ENCODE measurements around the gene METTL26.
A peak's percentile ranks its signal among the peaks of the same experiment; 100 is the strongest.

Gene METTL26

DNA sequence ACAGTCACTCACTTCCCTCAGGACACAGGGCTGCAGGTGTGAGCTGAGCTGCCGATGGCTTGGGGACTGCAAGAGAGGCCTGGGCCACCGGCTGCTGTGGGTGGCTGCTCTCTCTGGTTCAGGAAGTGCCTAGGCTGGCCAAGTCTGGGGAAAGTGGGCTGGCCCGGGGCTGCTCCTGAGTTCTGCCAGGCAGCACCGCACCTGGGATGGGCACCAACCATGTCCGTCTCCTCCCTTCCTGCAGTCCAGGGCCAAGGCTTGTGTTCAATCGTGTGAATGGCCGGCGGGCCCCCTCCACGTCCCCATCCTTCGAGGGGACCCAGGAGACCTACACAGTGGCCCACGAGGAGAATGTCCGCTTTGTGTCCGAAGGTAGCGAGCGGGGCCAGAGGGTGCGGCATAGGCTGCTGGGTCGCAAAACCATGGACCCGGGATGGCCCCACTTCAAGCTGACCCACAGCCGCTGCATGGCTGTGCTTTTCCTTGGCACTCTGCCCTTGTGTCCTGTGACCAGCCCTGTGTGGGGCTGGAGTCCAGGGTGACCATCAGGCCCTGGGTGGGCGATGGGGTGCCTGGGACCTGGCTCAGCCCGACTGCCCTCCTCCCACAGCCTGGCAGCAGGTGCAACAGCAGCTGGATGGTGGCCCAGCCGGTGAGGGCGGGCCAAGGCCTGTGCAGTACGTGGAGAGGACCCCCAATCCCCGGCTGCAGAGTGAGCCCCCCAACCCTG, 11.2 kb upstream of the METTL26 start:
- no peak for DNase-seq (ENCODE audit: low read depth)
- no peak overlapping the region for H3K4me3 ChIP-seq (ENCODE audit: low read length)

DNA sequence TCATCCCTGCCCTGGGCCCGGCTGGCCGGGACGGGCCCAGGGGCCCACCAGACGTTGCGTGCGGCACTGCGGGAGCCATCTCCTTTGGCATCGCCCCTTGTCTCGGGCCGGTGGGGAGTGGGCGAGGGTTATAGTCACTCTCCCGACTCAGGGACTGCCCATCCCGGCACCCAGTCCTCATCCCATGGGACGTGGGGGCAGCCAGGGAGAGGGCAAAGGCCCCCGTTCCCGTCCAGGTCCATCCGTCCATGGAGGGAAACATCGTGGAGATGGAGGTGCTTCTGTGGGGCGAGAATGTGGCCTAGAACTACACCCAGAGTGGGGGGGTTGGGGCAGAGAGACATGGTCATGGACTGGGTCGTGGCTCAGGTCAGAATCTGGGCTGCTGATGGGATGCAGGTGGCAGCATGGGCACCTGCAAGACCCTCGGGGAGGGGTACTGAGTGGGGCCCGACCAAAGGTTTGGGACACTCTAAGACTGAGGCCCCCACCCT, 10.6 kb upstream of the METTL26 start:
- DNase-seq (ENCODE audit: low read depth), result no peak
- H3K4me3 ChIP-seq (ENCODE audit: low read length), result no peak overlapping the region
- TF ChIP-seq CTCF (conservative IDR thresholded peaks at IDR 0.05; ENCODE audit: low read length), result no peak

More for the DNA sequence above, 11.2 kb upstream of the METTL26 start:
- TF ChIP-seq CTCF (conservative IDR thresholded peaks at IDR 0.05; ENCODE audit: low read length), result no peak

DNA sequence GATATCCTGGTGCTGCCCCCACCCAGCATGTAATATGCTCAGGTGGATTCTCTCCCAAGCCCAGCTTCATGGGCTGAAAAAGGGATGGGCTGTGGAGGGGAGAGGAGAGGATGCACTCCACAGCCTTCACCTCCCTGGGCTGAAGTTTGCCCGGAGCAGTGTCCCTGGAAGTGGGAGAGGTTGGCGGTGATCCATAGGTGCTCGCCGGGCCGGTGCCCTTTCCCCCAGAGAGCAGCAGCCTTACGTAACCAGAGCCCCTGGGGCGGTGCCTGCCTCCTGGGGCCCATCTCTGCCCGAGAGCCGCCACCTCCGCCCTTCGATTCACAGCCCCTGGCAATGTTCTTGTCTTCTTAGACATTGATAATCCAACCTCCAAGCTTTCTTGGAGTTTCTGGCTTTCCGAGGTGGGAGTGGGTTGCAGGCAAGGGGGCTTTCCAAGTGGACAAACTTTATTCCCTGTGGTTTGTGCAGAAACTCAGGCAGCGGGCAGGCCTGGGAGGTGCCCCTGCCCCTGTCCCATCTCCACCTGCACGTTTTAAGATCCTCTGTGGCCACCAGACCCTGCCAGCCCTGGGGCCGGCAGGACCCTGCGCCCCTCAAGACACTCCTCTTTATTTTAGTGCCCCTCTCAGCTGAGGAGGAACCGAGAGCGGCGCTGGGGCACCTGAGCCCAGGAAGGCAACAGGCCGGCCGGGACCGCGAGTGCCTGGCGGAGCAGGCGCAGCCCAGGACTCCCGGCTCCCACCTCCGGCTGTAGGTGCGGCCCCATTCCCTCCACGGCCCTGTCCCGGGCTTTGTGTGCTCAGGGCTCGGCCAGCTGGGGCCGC, 10.0 kb upstream of the METTL26 start:
- H3K4me3 ChIP-seq (ENCODE audit: low read length), result no peak overlapping the region
- DNase-seq (ENCODE audit: low read depth), result no peak
- no peak for TF ChIP-seq CTCF (conservative IDR thresholded peaks at IDR 0.05; ENCODE audit: low read length)

DNA sequence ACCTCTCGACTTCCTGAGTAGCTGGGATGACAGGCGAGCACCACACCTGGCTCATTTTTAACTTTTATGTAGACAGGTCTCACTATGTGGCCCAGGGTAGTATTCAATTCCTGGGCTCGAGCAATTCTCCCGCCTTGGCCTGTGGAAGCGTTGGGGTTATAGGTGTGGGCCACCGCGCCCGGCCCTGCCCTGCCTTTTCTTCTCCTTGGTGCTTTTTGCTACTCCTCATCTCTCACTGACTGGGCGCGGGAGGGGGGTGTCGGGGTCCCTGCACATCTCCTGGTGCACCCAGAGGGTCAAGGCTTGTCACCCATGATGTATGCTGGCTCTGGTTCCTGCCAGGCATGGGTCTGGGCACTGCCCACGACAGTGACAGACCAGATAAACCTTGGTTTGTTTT, 8.5 kb upstream of the METTL26 start:
- no peak overlapping the region for H3K4me3 ChIP-seq (ENCODE audit: low read length)
- no peak for DNase-seq (ENCODE audit: low read depth)
- no peak for TF ChIP-seq CTCF (conservative IDR thresholded peaks at IDR 0.05; ENCODE audit: low read length)

DNA sequence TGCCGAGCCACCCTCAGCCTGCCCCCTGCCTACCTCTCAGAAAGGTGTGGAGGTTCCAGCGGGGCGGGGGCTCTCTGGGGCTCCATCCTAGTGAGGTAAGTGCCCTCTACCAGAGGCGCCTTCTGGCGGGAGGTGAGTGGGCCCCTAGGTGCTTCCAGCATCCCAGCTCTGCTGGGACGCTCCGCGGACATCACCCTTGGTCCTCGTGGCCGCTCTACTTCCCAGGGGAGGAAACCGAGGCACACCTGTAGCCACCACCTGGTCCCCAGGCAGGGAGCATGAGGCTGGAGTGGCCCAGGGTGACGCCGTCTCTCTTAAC, 6.9 kb upstream of the METTL26 start:
- H3K4me3 ChIP-seq (ENCODE audit: low read length), result peak overlapping the region; percentile 77
- TF ChIP-seq CTCF (conservative IDR thresholded peaks at IDR 0.05; ENCODE audit: low read length), result no peak
- no peak for DNase-seq (ENCODE audit: low read depth)

DNA sequence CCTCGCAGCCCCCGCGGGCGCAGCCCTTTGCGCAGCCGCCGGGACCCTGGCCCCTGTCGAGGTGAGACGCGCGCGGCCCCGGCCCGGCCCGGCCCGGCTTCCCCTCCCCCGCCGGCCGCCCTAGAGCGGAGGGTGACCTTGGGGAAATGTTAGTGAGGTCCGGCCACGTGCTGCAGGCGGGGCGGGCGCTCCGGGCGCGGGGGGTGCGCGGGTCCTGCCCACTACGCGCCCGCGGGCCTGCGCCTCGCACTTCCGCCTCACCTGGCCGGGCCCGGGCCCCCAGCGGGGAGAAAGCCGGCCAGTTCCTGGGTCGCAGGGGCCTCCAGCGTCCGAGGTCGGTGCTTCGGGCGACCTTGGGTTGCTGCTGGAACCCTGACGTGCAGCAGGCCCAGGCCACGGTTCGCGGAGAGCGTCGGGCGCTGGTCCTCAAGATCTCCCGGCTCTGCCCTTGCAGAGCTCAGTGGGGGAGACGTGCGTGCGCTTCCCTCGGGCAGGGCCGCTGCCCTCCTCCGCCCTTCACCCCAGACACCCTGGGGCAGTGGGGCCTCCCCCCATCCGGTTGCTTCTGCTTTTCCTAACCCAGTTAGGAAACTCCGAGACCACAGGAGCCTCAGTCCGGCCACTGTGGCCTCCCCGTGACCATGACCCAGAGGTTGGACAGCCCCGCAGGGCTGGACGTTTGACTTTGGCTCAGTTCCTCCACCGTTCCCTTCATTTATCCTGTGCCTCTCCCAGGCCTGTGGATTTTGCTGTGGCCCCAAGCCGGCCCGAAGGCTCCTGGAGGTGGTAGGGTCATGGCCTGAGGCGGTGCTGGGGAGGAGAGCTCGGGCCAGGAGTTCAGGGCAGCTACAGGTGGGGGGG, 6.3 kb upstream of the METTL26 start:
- no peak for TF ChIP-seq CTCF (conservative IDR thresholded peaks at IDR 0.05; ENCODE audit: low read length)
- no peak for DNase-seq (ENCODE audit: low read depth)
- H3K4me3 ChIP-seq (ENCODE audit: low read length), result peak overlapping the region; percentile 77

Measured in AG10803 (cell line).